GM21526 (cell line): ENCODE data around the gene ARRB1.

ENCODE experiments used
- ATAC-seq: cut with Tn5 transposase; IDR thresholded peaks from one replicate; pipeline ENCODE4 v1.9.1; 2021; ENCODE audit warnings: moderate library complexity; ENCODE audit not compliant: unreplicated experiment, low FRiP score

Gene ARRB1

GRCh38 chr11:75262961-75263852, 88.3 kb downstream of the ARRB1 start:
- ATAC-seq = no peak

- no peak for ATAC-seq
Measured at GRCh38 chr11:75262436-75262835, 89.0 kb downstream of the ARRB1 start.

- ATAC-seq = no peak
Measured at GRCh38 chr11:75261902-75262361, 89.5 kb downstream of the ARRB1 start.

GRCh38 chr11:75260396-75261170, 90.9 kb downstream of the ARRB1 start:
- ATAC-seq = no peak

GRCh38 chr11:75254326-75254725, 97.1 kb downstream of the ARRB1 start:
- ATAC-seq = no peak

GRCh38 chr11:75249704-75250103, 101.8 kb downstream of the ARRB1 start:
- ATAC-seq = no peak

GRCh38 chr11:75248924-75249256, 102.6 kb downstream of the ARRB1 start:
- no peak for ATAC-seq

GRCh38 chr11:75246671-75247350, 104.7 kb downstream of the ARRB1 start:
- ATAC-seq = no peak

GRCh38 chr11:75246006-75246670, 105.3 kb downstream of the ARRB1 start:
- ATAC-seq = no peak

GRCh38 chr11:75245356-75246005, 106.0 kb downstream of the ARRB1 start:
- no peak for ATAC-seq

- ATAC-seq = no peak
Measured at GRCh38 chr11:75244052-75244814, 107.2 kb downstream of the ARRB1 start.

- no peak for ATAC-seq
Measured at GRCh38 chr11:75242722-75243600, 108.5 kb downstream of the ARRB1 start.

- peak; percentile 29 for ATAC-seq
Measured at GRCh38 chr11:75241906-75242644, 109.4 kb downstream of the ARRB1 start.

GRCh38 chr11:75241036-75241905, 110.2 kb downstream of the ARRB1 start:
- ATAC-seq = peak; percentile 91

GRCh38 chr11:75240311-75241035, 111.0 kb downstream of the ARRB1 start, which contains the start of gene TPBGL:
TPBGL (plus strand) TSS chr11:75240774; CDS start chr11:75241050, 276 bp downstream.
- ATAC-seq = no peak
